HG03571 (cell line): Measurements from ENCODE around the gene KLHL29.

Source experiments
- ATAC-seq: cut with Tn5 transposase; IDR thresholded peaks from one replicate; pipeline ENCODE4 v1.9.1; 2021; ENCODE audit not compliant: unreplicated experiment

Gene KLHL29

DNA sequence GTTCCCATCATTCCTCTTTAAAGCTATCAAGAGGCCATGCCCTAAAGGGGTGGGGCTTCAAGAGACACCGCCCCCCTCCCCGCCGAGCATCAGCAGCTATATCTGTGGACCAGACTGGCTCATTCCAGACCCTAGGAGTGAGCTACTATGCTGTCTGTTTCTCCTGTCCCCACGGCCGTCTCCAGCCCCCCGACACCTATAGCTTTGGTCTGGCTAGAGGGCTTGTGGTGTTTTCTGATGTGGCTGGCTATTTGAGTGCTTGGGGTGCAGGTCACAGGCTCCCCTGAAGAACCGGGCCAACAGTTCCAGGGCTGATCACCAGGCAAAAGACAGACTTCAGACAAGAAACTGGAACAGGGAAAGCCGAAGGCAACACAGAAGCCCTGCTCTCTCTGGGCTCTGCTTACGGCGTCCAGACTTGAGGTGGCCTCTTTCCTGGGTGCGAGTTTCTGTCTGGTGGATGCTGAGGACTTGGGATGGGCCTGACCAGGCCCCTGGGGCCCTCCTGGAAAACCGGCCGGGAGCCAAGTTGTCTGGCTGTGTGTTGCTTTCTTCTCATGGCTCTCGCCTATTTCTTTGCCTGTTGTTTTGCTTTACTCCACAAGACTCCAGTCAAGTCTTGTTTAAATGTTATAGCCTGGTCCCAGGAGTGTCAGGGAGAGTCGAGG lies 83.6 kb downstream of the KLHL29 start:
- no peak for ATAC-seq

DNA sequence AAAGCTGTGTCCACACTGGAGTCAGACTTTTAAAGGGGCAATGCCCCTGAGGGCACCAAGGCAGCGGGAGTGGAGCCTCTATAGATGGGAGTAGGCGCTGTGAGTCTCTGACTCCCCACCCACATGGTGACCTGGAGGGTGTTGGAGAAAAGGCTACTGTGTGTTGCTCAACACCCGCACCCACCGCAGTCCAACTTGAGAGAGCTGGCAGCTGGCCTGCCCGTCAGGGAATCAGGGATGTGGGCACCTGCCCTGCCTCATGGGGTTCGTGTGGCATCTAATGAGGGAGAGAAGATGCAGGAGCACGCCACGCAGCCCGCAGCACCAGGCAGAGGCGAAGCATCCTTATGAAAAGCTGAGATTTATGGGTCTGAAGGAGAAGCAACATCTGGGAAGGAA lies 84.2 kb downstream of the KLHL29 start:
- ATAC-seq: no peak

DNA sequence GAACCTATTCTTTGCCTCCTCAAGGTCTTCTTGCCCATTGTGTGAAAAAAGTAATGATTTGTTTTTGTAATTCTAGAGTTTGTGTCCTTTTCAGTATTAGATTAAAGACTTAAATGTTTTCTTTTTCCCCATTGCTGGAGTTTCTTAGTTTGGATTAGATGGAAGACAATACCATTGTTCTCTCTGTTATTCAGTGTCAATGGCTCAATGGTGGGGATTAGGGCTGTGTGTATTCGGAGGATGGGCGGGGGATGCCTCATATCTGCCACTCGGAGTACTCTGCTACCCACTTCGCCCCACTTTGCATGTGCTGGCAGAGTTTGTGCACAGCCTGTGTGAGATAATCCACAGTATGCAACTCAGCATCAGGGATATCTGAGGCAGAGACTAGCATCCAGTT lies 90.1 kb downstream of the KLHL29 start:
- ATAC-seq: no peak

DNA sequence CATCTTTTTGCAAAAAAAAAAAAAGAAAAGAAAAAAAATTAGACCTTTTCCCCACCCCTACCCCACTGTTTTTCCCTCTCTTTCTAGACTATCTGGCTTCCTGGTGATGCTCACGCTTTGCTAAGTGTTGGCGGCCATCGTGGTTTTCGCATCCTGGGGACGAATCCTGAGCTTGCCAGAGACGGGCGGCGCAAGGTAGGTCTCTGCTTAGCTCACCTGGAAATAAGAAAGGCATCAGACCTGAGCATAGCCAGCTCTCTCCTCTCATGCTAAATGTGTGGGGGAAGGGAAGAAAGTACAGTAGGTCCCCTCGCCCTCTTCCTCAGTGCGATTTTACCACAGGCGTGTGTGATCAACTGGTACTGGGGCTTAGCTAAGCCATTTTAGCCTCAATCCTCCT lies 90.5 kb downstream of the KLHL29 start:
- no peak for ATAC-seq

DNA sequence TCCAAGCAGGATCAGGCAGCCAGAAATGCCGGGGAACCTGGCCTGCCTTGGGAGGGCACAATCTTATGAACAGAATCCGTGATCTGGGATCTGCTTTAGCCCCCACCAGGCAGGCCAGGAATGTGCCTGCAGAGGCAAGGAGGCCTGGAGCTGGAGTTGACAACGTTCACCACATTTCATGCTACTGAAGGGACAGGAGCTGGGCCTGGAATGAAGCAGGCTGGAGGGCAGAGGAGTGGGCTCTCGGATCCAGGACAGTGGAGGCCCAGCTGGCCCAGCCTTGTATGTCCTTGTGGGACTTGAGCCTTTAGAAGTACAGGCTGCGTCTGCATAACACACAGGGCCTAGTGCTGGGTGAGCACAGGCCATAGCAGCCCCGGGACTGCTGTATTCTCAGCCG lies 91.8 kb downstream of the KLHL29 start:
- ATAC-seq: no peak

DNA sequence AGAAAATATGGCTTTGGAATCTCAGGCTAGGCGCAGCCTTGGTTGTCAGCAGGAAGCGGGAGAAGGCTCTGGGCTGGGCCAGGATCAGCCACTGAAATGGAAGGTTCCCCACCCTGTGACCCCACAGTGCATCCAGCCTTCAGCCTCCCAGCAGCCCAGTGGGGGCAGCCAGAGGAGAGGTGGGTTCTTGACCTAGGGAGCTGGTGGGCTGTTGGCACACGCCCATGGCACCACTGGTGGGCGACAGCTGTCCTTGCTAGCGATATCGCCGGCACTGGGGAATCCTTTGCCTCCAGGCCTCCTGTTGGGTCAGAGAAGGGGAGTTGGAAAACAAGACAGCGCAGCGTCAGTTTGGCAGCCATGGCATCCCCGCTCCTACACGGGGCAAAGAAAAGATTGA lies 92.4 kb downstream of the KLHL29 start:
- ATAC-seq: no peak

DNA sequence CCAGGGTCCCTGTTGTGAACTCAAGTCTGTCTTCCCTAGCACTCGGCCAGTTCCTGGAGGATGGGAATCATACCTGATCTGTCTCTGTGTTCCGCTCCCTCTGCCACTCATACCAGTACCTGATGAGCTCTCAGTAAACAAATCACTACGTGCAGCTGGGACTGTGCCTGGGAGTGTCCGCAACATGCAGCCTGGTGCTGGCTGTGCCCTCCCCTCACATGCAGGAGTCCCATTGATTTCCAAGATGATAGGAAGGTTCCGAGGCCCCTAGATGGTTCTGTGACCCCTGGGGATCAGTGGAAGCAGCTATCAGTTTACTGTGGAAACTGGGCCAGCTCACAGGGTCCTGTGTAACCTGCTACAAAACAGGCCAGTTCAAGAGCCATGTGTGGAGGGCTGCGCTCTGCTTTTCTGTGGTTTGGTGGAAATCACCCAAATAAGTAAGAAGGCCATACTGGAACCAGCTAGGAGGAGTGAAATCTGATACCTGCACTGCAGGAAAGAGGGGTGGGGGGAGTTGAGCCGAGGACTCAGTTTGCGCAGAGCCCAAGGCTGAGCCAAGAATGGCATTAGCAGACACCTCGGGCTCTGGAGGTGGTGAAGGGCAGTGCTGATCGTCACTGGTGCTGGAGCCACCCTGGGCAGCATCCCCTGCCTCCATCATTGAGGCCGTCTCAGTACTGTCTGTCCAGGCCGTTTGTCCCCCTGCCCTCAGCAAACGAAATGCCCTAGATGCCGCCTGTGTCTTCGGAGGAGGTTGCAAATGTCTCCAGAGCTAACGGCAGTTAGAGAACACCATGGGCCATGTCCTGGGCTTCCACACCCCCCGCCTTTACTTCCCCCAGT lies 93.3 kb downstream of the KLHL29 start:
- ATAC-seq: no peak

DNA sequence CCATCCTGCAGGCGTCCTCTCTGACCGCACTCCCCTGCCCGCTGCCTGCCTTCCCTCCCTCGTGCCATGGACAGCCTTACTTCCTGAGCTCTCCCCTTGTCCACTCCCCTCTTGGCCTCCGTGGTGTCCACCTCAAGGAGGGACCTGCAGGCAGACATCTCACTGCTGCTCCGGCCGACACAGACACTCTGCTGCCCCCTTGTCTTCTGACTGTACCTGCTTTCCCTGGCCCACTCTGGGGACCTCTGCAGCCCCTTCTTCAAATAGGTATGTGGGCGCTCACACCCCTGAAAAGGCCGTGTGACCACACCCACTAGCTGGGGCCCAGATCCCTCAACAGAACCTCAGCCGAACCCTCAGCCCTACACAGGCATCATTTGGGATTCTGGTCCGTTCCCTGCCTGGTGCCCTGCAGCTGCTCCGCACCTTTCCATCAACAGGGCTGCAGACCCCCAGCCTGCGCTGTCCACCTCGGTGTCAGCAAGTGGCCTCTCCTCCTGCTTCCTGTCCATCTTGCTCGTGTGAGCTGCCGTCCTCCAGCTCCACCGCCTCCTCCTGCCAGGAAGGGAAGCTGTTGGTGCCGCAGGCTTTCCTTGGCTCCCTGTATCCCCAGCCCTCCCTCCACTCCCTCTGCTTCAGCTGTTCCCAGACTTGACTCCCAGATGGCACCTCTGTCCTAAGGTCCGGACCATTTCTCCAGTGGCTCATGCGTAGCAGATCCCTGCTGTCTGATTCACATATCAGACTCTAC lies 94.1 kb downstream of the KLHL29 start:
- no peak for ATAC-seq

DNA sequence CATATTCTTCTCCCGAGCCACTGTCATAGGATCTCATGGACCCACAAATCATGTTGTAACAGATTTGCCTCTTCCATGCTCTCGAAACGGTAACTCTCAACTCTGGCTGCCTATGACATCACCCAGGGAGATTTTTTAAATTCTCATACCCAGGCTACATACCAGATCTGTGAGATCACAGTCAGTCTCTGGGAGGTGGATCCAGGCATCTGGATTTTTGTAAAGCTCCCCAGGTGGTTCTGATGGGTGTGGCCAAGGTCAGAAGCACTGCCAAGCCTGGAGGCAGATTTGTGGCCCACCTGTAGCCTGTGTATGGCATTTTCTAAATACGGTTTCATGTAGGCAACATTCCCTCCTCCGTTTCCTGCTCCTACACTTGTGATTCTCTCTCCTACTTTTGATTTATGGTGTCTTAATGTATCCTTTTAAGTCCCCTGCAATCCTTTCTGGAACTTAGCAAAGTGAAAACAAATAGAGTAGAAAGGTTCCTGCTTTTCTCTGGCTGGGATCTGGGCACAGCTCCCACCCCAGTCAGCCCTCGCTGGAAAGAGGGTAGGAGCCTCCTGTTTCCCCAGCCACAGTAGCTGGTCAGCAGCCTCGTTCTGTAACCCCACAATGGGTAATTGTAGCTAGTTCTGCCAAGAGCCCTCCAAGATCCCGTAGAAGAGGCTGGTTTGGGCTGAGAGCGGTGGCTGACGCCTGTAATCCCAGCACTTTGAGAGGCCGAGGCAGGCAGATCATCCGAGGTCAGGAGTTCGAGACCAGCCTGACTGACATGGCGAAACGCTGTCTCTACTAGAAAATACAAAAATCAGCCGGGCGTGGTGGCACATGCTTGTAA lies 96.2 kb downstream of the KLHL29 start:
- no peak for ATAC-seq

DNA sequence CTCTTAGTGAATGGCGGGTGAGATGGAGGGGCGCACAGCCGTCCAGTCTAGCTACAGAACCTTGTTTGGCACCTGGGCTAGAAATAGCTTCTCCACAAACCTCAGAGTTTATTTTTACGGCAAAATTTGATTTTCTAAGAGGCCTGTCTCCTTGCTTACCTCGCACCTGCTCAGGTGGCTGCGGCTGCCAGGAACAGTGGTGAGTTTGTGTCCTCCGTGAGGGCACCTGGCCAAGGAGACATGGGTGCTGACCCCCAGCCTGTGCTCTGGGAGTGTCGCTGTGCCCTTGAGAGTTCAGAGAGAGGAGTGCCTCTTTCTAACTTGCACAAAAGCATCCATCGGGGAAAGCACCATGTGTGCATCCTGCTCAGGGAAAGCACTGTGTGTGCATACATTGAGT lies 97.2 kb downstream of the KLHL29 start:
- no peak for ATAC-seq

DNA sequence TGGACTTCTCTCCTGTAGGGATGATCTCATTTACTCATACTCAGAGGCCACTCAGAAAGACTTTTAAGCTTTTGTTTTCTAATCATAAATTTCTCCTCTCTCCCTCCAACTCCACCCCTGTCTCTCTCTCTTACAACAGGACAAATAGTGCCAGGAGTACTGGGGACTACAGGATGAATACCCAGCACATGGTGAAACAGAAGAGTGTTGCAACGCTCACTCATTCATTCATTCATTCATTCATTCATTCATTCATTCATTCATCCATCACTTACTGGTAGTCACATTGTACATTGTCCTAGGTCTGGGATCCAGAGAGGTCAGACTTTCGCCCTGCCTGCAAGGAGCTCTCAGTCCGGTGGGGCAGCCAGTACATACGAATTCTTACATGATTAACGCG lies 97.6 kb downstream of the KLHL29 start:
- no peak for ATAC-seq

DNA sequence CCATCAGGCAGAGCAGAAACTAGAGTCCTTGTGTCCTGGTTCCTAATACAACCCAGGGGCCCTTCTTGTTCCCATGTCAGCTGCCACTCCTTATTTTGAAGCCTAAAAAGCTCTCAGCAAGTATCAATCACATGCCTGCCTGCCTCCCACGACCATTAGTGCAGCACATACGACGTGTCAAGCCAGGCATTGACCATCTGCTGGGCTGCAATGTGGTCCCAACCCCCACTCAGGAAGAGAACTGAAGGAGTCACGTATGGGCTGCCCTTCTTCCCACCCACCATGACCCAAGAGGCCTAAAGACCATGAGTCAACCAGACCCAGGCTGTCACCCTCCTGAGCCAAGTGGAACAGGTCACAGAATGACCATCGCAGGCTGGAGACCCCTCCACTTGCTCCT lies 98.8 kb downstream of the KLHL29 start:
- no peak for ATAC-seq

DNA sequence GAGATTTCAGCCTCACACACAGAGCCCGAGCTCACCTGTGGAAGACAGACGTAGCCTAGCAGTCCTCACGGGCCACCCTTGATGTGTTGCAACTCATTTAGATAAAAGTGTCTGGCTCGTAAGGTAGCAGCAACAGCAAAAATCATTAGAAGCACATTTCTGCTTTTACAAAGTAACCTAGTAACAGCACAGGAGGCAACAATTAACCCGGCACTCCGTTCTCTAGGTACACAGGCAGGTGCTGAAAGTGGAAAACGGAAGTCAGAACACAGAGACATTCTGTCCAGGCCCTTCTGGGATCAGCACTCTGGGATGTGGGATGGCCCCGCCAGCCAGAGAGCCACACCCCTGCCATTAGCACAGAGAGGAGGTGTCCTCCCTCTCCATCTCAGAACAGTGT lies 99.3 kb downstream of the KLHL29 start:
- ATAC-seq: no peak

DNA sequence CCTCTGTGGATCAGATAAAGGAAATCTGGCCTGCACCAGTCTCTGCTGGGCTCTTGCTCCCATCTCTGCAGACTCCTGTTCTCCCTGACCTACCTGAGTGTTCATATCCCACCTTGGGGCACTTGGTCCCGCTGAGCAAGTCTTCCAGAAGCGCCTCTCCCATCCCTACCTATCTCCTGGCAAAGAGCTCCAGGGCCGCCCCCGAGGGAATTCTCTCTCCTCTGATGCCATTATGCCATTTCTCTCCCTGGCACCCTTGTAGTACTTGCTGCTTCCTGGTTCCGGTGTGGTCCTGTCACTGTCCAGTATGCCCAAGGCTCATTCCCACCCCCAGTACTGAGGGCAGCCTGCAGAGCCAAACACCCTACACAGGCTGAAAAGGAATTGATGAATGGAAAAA lies 99.8 kb downstream of the KLHL29 start:
- no peak for ATAC-seq

DNA sequence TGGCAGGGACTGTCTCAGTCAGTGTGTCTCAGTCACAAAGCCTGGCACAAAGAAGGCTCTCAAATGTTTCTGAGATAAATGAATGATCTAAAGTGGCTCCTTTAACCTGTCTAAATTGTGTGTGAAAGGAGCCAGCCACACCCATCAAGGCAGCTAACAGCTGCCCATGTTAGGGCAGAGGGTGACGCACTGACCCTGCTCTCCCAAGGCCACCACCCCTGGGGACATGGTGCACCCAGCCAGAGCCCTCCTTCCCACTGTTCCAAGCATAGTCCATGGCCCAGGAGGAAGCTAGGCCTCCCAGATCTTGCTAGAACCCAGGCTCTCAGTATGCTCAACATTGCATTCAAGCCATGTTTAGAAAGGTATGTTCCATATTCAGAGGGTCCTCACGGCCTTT lies 100.3 kb downstream of the KLHL29 start:
- ATAC-seq: no peak

DNA sequence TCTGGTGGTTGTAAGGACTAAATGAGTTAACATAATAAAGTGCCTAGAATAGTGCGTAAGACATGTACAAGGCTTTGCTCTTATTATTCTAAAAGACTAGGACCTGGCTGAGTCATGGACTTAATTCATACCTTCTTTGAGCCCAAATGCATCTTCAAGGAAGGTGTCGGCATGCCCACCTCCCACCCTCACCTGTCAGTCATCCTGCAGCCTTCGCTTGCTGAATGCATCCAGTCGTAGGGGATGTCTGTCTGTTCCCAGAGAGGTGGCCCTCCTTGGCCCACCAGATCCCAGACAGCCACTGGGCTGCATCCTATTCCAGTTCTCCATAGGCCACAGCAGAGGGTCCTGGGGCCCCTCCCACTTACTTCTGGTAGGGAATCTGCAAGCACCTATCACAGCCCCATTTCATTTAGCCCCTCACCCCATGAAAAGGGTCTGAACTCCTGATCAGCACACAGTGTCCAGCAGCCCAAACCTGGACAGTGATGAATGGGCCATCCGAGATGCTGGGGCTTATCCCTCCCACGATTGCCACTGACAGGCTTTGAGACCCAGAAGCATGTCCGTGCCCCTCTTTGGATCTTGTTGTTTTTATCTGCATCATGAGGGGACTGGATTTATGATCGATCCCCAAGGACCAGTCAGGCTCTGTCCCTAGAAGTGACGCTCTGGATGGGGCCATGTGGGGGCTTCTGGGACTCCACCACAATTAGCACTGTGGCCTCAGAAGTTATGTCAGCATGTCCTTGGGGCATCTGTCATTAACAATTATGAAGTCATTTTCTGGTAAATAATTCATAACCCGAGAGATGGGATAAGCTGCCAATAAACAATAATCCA lies 101.1 kb downstream of the KLHL29 start:
- ATAC-seq: no peak

DNA sequence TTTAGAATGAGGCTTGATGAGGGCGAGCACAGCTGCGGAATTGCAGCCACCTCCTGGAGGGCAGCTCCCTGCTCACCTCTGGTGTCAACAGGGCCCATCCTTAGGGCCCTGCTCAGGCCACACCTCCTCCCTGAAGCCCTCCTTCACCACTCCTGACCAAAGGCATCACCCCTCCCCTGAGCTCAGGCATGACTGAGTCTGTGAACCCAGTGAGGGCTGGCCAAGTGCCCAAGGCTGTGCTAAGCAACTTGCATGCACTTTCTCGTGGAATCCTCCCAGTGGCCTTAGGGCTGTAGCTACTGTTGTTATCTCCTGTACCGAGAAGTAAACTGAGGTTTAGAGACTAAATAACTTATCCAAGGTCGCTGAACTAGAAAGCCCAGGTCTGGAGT lies 101.7 kb downstream of the KLHL29 start:
- no peak for ATAC-seq

DNA sequence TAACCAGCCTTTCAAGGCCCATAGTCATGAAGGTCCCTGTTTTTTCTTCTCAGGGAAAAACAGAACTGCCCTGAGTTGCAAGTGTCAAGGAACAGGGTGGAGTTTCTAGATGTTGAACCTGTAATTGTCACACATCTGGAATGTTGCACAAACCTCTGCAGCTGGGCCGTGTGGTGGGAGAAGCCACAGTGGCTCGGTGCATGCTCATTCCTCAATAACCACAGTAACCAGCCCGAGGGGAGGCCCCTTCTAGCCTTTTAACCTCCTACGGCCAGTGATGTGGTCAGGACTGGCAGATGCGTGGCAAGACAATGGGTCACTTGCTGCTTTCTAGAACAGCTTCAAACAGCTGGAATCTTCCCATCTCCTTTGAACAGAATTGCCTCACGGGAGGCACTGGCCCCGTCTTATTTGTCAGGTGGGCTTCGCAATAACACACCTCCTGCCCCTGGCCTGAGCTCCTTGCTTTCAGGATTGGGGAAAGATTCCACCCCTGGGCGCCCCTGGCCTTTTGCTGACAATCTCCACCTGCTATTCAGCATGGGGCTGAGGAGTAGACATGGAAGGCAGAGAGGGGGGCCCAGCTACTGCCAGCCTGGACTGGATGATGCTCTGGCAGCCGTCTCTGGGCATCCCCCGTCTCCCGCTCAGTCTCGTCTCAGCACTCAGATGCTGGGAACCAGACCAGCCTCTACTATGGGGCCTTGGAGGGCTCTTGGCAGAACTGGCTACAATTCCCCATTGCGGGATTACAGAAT lies 102.9 kb downstream of the KLHL29 start:
- ATAC-seq: no peak

DNA sequence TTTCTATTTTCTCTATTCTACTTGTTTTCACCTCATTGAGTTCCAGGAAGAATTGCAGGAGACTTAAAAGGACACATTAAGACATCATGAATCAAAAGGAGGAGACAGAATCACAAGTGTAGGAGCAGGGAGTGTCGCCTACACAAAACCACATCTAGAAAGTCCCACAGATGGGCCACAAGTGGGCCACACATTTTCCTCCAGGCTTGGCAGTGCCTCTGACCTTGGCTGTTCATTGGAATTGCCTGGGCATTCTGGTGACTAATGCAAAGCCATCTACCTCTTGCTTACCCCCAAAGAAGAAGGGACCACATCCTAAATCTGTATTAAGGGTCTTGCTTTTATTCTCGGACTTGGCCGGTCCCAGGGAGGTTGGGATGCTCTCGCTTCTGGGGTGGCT lies 103.6 kb downstream of the KLHL29 start:
- no peak for ATAC-seq
